ENCODE results near the gene ADISSP. TPM values are rescaled to one million over a fixed set of nuclear protein-coding genes. Genes with fewer than 3 reads are reported as not detected.

The ADISSP gene
- total and polyA plus RNA-seq, 9 of the 15 experiments (the other 6 are each of a cell fraction or from before 2014, with no cell fraction given), result 1.4 to 70.6 (median 23.4) TPM

DNA sequence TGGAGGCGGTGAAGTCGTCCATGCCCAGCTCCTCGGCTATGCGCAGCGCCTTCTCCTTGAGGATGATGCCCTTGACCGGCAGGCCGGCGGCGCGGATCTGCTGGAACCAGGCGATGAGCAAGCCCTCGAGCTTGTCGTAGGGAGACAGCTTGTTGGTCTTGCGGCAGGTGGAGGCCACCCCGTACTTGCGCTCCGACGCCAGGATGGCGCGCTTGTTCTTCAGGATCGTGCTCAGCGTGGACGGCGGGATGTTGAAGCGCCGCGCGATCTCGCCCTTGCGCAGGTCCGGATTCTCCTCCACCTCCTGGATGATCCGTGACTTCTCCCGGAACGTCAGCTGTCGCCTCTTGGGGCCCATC lies 18.6 kb upstream of the ADISSP start (continued):
- TF ChIP-seq RBM34 (IDR thresholded peaks at IDR 0.05; ENCODE audit: borderline replicate concordance, insufficient read depth, low read length), result no peak
- TF ChIP-seq, protein P1, sequence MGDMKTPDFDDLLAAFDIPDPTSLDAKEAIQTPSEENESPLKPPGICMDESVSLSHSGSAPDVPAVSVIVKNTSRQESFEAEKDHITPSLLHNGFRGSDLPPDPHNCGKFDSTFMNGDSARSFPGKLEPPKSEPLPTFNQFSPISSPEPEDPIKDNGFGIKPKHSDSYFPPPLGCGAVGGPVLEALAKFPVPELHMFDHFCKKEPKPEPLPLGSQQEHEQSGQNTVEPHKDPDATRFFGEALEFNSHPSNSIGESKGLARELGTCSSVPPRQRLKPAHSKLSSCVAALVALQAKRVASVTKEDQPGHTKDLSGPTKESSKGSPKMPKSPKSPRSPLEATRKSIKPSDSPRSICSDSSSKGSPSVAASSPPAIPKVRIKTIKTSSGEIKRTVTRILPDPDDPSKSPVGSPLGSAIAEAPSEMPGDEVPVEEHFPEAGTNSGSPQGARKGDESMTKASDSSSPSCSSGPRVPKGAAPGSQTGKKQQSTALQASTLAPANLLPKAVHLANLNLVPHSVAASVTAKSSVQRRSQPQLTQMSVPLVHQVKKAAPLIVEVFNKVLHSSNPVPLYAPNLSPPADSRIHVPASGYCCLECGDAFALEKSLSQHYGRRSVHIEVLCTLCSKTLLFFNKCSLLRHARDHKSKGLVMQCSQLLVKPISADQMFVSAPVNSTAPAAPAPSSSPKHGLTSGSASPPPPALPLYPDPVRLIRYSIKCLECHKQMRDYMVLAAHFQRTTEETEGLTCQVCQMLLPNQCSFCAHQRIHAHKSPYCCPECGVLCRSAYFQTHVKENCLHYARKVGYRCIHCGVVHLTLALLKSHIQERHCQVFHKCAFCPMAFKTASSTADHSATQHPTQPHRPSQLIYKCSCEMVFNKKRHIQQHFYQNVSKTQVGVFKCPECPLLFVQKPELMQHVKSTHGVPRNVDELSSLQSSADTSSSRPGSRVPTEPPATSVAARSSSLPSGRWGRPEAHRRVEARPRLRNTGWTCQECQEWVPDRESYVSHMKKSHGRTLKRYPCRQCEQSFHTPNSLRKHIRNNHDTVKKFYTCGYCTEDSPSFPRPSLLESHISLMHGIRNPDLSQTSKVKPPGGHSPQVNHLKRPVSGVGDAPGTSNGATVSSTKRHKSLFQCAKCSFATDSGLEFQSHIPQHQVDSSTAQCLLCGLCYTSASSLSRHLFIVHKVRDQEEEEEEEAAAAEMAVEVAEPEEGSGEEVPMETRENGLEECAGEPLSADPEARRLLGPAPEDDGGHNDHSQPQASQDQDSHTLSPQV (IDR thresholded peaks at IDR 0.05), result peak; percentile 40; the same call in 1 of the 2 replicates
- TF ChIP-seq, protein P2, sequence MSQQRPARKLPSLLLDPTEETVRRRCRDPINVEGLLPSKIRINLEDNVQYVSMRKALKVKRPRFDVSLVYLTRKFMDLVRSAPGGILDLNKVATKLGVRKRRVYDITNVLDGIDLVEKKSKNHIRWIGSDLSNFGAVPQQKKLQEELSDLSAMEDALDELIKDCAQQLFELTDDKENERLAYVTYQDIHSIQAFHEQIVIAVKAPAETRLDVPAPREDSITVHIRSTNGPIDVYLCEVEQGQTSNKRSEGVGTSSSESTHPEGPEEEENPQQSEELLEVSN (IDR thresholded peaks at IDR 0.05; ENCODE audit: borderline replicate concordance in 1 of 2, extremely low read depth in 1 of 2, insufficient read depth in 1 of 2, insufficient read length in 1 of 2, low read depth in 1 of 2, low read length in 1 of 2, poor library complexity in 1 of 2, severe bottlenecking in 1 of 2), result peak; percentile 81 to 82
- TF ChIP-seq GTF3C2 (IDR thresholded peaks at IDR 0.05; ENCODE audit: borderline replicate concordance, extremely low read depth, insufficient read length), result no peak
- TF ChIP-seq, protein P3, sequence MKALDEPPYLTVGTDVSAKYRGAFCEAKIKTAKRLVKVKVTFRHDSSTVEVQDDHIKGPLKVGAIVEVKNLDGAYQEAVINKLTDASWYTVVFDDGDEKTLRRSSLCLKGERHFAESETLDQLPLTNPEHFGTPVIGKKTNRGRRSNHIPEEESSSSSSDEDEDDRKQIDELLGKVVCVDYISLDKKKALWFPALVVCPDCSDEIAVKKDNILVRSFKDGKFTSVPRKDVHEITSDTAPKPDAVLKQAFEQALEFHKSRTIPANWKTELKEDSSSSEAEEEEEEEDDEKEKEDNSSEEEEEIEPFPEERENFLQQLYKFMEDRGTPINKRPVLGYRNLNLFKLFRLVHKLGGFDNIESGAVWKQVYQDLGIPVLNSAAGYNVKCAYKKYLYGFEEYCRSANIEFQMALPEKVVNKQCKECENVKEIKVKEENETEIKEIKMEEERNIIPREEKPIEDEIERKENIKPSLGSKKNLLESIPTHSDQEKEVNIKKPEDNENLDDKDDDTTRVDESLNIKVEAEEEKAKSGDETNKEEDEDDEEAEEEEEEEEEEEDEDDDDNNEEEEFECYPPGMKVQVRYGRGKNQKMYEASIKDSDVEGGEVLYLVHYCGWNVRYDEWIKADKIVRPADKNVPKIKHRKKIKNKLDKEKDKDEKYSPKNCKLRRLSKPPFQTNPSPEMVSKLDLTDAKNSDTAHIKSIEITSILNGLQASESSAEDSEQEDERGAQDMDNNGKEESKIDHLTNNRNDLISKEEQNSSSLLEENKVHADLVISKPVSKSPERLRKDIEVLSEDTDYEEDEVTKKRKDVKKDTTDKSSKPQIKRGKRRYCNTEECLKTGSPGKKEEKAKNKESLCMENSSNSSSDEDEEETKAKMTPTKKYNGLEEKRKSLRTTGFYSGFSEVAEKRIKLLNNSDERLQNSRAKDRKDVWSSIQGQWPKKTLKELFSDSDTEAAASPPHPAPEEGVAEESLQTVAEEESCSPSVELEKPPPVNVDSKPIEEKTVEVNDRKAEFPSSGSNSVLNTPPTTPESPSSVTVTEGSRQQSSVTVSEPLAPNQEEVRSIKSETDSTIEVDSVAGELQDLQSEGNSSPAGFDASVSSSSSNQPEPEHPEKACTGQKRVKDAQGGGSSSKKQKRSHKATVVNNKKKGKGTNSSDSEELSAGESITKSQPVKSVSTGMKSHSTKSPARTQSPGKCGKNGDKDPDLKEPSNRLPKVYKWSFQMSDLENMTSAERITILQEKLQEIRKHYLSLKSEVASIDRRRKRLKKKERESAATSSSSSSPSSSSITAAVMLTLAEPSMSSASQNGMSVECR (CRISPR knock-in tag; IDR thresholded peaks at IDR 0.05), result peak; percentile 42; the same call in 1 of the 2 replicates
- peak; percentile 77 for TF ChIP-seq POLR2G (IDR thresholded peaks at IDR 0.05; ENCODE audit: low read depth, low read length)
- no peak for TF ChIP-seq ZNF586 (CRISPR knock-in tag; conservative IDR thresholded peaks at IDR 0.05)
- peak; percentile 47; the same call in 1 of the 2 replicates for TF ChIP-seq PHF8 (IDR thresholded peaks at IDR 0.05; ENCODE audit: borderline replicate concordance, low read length)
- peak; percentile 10 for TF ChIP-seq FIP1L1 (IDR thresholded peaks at IDR 0.05; ENCODE audit: low read depth, low read length, poor library complexity, severe bottlenecking)
- TF ChIP-seq, protein P4, sequence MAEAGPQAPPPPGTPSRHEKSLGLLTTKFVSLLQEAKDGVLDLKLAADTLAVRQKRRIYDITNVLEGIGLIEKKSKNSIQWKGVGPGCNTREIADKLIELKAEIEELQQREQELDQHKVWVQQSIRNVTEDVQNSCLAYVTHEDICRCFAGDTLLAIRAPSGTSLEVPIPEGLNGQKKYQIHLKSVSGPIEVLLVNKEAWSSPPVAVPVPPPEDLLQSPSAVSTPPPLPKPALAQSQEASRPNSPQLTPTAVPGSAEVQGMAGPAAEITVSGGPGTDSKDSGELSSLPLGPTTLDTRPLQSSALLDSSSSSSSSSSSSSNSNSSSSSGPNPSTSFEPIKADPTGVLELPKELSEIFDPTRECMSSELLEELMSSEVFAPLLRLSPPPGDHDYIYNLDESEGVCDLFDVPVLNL (CRISPR knock-in tag; IDR thresholded peaks at IDR 0.05; ENCODE audit: low read depth), result 0 out of 2 replicates have a peak, but pooled peaks have one; percentile 35
- no peak for TF ChIP-seq ZNF785 (CRISPR knock-in tag; IDR thresholded peaks at IDR 0.05)

All from K562 (cell line).